ENCODE results near the gene WWC2. TPM values are rescaled to one million over a fixed set of nuclear protein-coding genes. Genes with fewer than 3 reads are reported as not detected.

WWC2 gene
- total RNA-seq, 1 experiment from 2014 or later, result 39.1 TPM

- DNase-seq (ENCODE audit: low read depth, low spot score), result no peak
Observed at GRCh38 chr4:183078634-183079033, 20.4 kb upstream of the WWC2 start.

DNA sequence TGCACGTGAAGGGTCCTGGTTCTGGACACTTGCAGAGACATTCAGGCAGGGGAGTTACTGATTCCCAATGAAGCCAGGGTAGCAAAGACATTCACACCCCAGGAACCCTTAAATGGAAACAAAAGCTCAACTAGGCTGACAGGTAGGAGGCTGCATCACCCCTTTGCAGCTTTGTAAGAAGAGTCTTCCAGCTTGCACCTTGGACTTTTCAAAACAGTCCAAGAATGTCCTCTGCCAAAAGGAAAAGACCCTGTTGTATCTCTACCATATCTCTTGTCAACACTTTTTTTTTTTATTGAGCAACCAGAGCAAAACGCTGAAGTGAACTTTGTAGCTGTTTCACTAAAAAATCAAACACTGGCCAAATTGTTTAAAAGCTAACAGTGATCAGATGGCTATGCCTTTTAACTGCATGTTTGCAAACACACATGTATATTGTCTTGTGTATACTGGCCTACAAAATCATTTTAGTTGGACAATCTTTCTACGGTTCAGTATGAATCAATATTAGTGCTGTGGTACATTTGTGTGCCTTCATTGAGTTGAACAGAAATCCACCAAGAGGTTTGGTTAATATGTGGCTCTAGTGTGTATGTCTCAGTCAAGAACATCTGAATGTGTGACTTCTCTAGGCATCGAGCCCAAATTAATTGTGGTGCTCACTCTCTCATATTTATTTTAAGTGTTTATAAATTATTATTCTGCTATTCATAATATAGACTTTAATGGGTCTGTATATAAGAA lies 18.5 kb upstream of the WWC2 start:
- TF ChIP-seq ZFX (IDR thresholded peaks at IDR 0.05), result no peak
- TF ChIP-seq POLR2A (IDR thresholded peaks at IDR 0.05; ENCODE audit: borderline replicate concordance, extremely low read depth, insufficient read depth, insufficient read length), result no peak
- no peak for TF ChIP-seq POLR2AphosphoS5 (IDR thresholded peaks at IDR 0.05; ENCODE audit: low read depth, low read length)
- TF ChIP-seq EZH2phosphoT487 (IDR thresholded peaks at IDR 0.05; ENCODE audit: borderline replicate concordance), result no peak
- TF ChIP-seq SP1 (IDR thresholded peaks at IDR 0.05; ENCODE audit: low read depth), result no peak
- TF ChIP-seq, protein P1, sequence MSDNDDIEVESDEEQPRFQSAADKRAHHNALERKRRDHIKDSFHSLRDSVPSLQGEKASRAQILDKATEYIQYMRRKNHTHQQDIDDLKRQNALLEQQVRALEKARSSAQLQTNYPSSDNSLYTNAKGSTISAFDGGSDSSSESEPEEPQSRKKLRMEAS (IDR thresholded peaks at IDR 0.05), result no peak
- no peak for TF ChIP-seq EZH2 (IDR thresholded peaks at IDR 0.05)
- TF ChIP-seq EGR1 (IDR thresholded peaks at IDR 0.05; ENCODE audit: low read depth), result no peak
- TF ChIP-seq YY1 (IDR thresholded peaks at IDR 0.05; ENCODE audit: extremely low read depth, insufficient replicate concordance, low read depth, low read length), result no peak
- TF ChIP-seq CBX3 (IDR thresholded peaks at IDR 0.05; ENCODE audit: low read depth), result no peak
- TF ChIP-seq FOSL1 (IDR thresholded peaks at IDR 0.05; ENCODE audit: low read depth), result no peak
- no peak for TF ChIP-seq ZBTB33 (IDR thresholded peaks at IDR 0.05; ENCODE audit: extremely low read depth, insufficient replicate concordance, low read length)
- TF ChIP-seq ELF1 (IDR thresholded peaks at IDR 0.05; ENCODE audit: borderline replicate concordance, low read depth), result no peak
- ChIA-PET RAD21 (ENCODE audit: low non-redundant PET in 1 of 2, low total read pairs in 2 of 2, uncharacterized antibody in 2 of 2, unreplicated experiment in 2 of 2) (no interaction called here), CTCF (interaction anchor here (0.8 to 1.2 kb wide), 2 partner anchors 176 to 182 kb away, joined by 3 read pairs; no protein-coding TSS in a partner anchor), POLR2A (no interaction called here)
- no TSS peak for BruUV-seq (replicated peaks)
- intact Hi-C loops (cut with micrococcal nuclease), result no loop called here
- Histone ChIP-seq H3K9me3 (ENCODE audit: control insufficient read depth in 1 of 2, insufficient read depth in 1 of 2, low read depth in 1 of 2, low read length in 2 of 2) (no peaks in the 10 kb centered on the region), H3K9me2 (ENCODE audit: insufficient read depth) (no peaks in the 10 kb centered on the region), H2AFZ (ENCODE audit: low read depth, low read length, poor library complexity, severe bottlenecking) (no peak overlapping the region), H3K27me3 (ENCODE audit: insufficient read depth, low read length) (no peaks in the 10 kb centered on the region), H3K4me1 (ENCODE audit: control insufficient read depth in 1 of 2, insufficient read depth in 2 of 2, low read length in 2 of 2) (peaks cover 3 to 7% of the 10 kb centered on the region in 2 experiments; a peak in 3 of 4 replicates), H3K27ac (ENCODE audit: low read depth, low read length) (no peak overlapping the region), H3K9ac (ENCODE audit: low read length) (no peak overlapping the region), H4K20me1 (ENCODE audit: insufficient read depth) (no peaks in the 10 kb centered on the region), H3K79me2 (ENCODE audit: insufficient read depth, low read length) (no peaks in the 10 kb centered on the region), H3K4me2 (ENCODE audit: low read length) (no peak overlapping the region), H3K36me3 (ENCODE audit: control insufficient read depth in 1 of 2, insufficient read depth in 2 of 2, low read length in 2 of 2) (no peaks in the 10 kb centered on the region), H3K4me3 (replicated peaks in 1 of 2; ENCODE audit: low read depth in 1 of 2, low read length in 2 of 2) (no peak overlapping the region)
- ATAC-seq, result no peak
- DNase-seq (ENCODE audit: low read depth, low spot score), result no peak

More at GRCh38 chr4:183078634-183079033, 20.4 kb upstream of the WWC2 start:
- Histone ChIP-seq H3K27ac (ENCODE audit: low read depth, low read length) (no peak overlapping the region), H2AFZ (ENCODE audit: low read depth, low read length, poor library complexity, severe bottlenecking) (no peak overlapping the region), H3K36me3 (ENCODE audit: control insufficient read depth in 1 of 2, insufficient read depth in 2 of 2, low read length in 2 of 2) (no peaks in the 10 kb centered on the region), H3K4me2 (ENCODE audit: low read length) (no peak overlapping the region), H3K4me1 (ENCODE audit: control insufficient read depth in 1 of 2, insufficient read depth in 2 of 2, low read length in 2 of 2) (peaks cover 3 to 7% of the 10 kb centered on the region in 2 experiments; a peak in 3 of 4 replicates), H3K27me3 (ENCODE audit: insufficient read depth, low read length) (no peaks in the 10 kb centered on the region), H3K9me3 (ENCODE audit: control insufficient read depth in 1 of 2, insufficient read depth in 1 of 2, low read depth in 1 of 2, low read length in 2 of 2) (no peaks in the 10 kb centered on the region), H3K79me2 (ENCODE audit: insufficient read depth, low read length) (no peaks in the 10 kb centered on the region), H3K4me3 (replicated peaks in 1 of 2; ENCODE audit: low read depth in 1 of 2, low read length in 2 of 2) (no peak overlapping the region), H3K9ac (ENCODE audit: low read length) (no peak overlapping the region), H3K9me2 (ENCODE audit: insufficient read depth) (no peaks in the 10 kb centered on the region), H4K20me1 (ENCODE audit: insufficient read depth) (no peaks in the 10 kb centered on the region)
- ChIA-PET RAD21 (ENCODE audit: low non-redundant PET in 1 of 2, low total read pairs in 2 of 2, uncharacterized antibody in 2 of 2, unreplicated experiment in 2 of 2) (no interaction called here), CTCF (no interaction called here), POLR2A (no interaction called here)
- TF ChIP-seq EZH2 (IDR thresholded peaks at IDR 0.05), result no peak
- TF ChIP-seq, protein P2, sequence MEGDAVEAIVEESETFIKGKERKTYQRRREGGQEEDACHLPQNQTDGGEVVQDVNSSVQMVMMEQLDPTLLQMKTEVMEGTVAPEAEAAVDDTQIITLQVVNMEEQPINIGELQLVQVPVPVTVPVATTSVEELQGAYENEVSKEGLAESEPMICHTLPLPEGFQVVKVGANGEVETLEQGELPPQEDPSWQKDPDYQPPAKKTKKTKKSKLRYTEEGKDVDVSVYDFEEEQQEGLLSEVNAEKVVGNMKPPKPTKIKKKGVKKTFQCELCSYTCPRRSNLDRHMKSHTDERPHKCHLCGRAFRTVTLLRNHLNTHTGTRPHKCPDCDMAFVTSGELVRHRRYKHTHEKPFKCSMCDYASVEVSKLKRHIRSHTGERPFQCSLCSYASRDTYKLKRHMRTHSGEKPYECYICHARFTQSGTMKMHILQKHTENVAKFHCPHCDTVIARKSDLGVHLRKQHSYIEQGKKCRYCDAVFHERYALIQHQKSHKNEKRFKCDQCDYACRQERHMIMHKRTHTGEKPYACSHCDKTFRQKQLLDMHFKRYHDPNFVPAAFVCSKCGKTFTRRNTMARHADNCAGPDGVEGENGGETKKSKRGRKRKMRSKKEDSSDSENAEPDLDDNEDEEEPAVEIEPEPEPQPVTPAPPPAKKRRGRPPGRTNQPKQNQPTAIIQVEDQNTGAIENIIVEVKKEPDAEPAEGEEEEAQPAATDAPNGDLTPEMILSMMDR (IDR thresholded peaks at IDR 0.05 in 2 of 3, conservative IDR thresholded peaks at IDR 0.05 in 1 of 3; ENCODE audit: borderline replicate concordance in 1 of 3, insufficient read depth in 1 of 3, low read depth in 2 of 3, low read length in 2 of 3), result peak in 1 of 3 experiments; percentile 35; a peak in 2 of 6 replicates
- no TSS peak for BruUV-seq (replicated peaks)
- intact Hi-C loops (cut with micrococcal nuclease), result no loop called here
- ATAC-seq, result peak; percentile 38; the same call in 1 of the 2 replicates
